NT2/D1 (cell line): ENCODE measurements around the gene CEP295NL.

Source experiments
- YY1 ChIP-seq: IDR thresholded peaks from 2 replicates; pipeline ENCODE4 v1.6.1; 2011; ENCODE audit not compliant: insufficient read length, insufficient read depth
- ZNF274 ChIP-seq: IDR thresholded peaks from 2 replicates; pipeline ENCODE4 v1.6.1; 2011; ENCODE audit warnings: mild to moderate bottlenecking, low read depth, low read length

DNA sequence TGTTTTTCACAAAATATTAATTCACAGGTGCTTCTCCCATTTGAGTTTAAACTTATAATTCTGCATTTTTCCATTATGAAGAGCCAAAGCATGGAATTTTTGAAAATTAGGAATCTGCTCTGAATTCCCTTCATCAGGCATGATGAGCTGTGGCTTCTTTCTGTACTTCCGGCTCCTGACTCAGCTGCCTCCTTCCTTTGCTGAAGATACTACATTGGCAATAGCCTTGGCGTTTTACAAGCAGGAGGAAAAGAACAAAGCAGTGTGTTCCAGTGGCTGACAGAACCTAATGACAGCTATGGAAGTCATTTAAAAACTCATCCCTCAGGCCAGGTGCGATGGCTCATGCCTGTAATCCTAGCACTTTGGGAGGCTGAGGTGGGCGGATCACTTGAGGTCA lies 44.0 kb downstream of the CEP295NL start:
- TF ChIP-seq YY1 (no peak), ZNF274 (no peak)
